Prostate gland (tissue), 2 donors: ENCODE results near the gene KAZN. TPM values are rescaled to one million over a fixed set of nuclear protein-coding genes. Genes with fewer than 3 reads are reported as not detected.
A peak's percentile ranks its signal among the peaks of the same experiment; 100 is the strongest.

Source experiments
- DNase-seq: peaks from one replicate; pipeline ENCODE4 v3.0.0-alpha.2; 2019; ENCODE audit warnings: low spot score
- H3K27ac ChIP-seq, 2 donors: fragments of 200-600 bp; sonication (generic); 2 replicates each; pipeline ENCODE4 v1.5.1; 2017 to 2019
- H3K27me3 ChIP-seq: fragments of 200-600 bp; sonication (generic); replicated peaks from 2 replicates; pipeline ENCODE4 v1.5.1; 2019; ENCODE audit not compliant: insufficient read depth
- H3K36me3 ChIP-seq, 2 donors: fragments of 200-600 bp; sonication (generic); 1 replicate in 1 of 2; 2 replicates in 1 of 2; pipeline versions ENCODE4 v1.5.1 to v1.8.1; 2017 to 2019
- H3K4me1 ChIP-seq: fragments of 200-600 bp; sonication (generic); replicated peaks from 2 replicates; pipeline ENCODE4 v1.5.1; 2019
- H3K4me3 ChIP-seq, 2 donors: fragments of 200-600 bp; sonication (generic); 2 replicates each; pipeline ENCODE4 v1.5.1; 2017 to 2019
- H3K9me3 ChIP-seq: fragments of 200-600 bp; sonication (generic); 2 replicates; pipeline ENCODE4 v1.5.1; 2017
- CTCF ChIP-seq, 4 experiments: fragments of 200-600 bp in 2 of 4; fragments of 450-650 bp in 2 of 4; sonication (generic) in 2 of 4; IDR thresholded peaks; 1 replicate in 3 of 4; 2 replicates in 1 of 4; pipeline ENCODE4 v1.5.1; 2016 to 2019; ENCODE audit warnings: antibody characterized with exemption in 4 of 4, mild to moderate bottlenecking in 2 of 4, moderate library complexity in 2 of 4
- POLR2A ChIP-seq: fragments of 450-650 bp; IDR thresholded peaks from one replicate; pipeline ENCODE4 v1.6.1; 2016; ENCODE audit warnings: antibody characterized with exemption, mild to moderate bottlenecking
- POLR2AphosphoS5 ChIP-seq: sonication (generic); formaldehyde crosslinking; IDR thresholded peaks from one replicate; pipeline ENCODE4 v1.6.1; 2017; ENCODE audit warnings: antibody characterized with exemption
- WGBS: methylation state at CpG from one replicate; pipeline ENCODE4 v1.1.5; 2018; 5-methylcytosine and 5-hydroxymethylcytosine counted together
- intact Hi-C: fragments of 100-400 bp; cut with DNase I; formaldehyde crosslinking; loops from one replicate; pipeline ENCODE4 v1.14.2; 2022
- total RNA-seq, 2 donors: library from RNA; depleted of rRNA; stranded (reverse); fragments of >200 nt; gene quantifications; one replicate each; pipeline ENCODE4 v1.1.0, GENCODE V29; 2016

The KAZN gene
- total RNA-seq, 2 donors from 2014 or later: 8.3 to 12.7 TPM

GRCh38 chr1:14926229-14926628 lies 327.7 kb downstream of the KAZN start:
- intact Hi-C loops: no loop called here
- TF ChIP-seq POLR2AphosphoS5 (no peak), CTCF (IDR thresholded peaks at IDR 0.05) (no peak), POLR2A (no peak)
- Histone ChIP-seq H3K9me3 (no peaks in the 10 kb centered on the region), H3K27ac (no peak overlapping the region), H3K36me3 (no peaks in the 10 kb centered on the region), H3K4me3 (no peak overlapping the region), H3K4me1 (peaks cover 3% of the 10 kb centered on the region), H3K27me3 (no peaks in the 10 kb centered on the region)
- WGBS: 74% methylated on average over 3 of the region's 3 CpGs
- DNase-seq: no peak

DNA sequence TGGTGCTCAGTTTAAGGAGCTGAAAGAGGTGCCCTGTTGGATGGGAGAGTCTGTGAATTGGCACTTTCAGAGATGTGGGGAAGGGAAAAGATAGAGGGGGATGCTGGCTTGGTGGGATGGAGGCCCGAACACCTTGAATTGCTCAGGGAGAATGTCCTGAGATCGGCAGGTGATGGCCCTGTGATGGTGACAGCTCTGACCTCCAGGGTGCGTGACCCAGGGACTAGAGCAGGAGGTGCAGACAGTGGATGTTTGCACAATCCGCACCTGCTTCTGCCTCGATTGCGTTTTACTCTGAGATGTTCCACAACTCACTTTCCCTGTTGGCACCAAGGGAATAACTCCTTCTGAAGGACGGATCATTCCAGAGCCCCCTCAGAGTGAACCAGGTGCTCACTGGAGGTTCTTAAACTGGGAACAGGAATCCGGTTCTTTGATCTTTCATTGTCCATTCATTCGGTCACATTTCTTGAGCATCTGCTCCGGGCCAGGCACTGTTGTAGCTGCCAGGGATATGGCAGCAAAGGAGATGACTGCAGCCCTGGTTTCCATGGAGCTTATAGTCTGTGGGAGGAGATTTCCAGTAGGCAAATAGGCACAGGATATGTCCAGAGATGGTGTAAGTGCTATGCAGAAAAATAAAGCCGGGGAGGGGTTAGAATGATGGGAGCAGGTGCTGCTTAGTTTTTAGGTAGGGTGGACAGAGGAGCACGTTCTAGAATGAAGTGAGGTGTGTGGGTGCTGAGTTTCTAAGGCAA lies 328.5 kb downstream of the KAZN start:
- intact Hi-C loops: no loop called here
- Histone ChIP-seq H3K27me3 (no peaks in the 10 kb centered on the region), H3K4me3 (no peak overlapping the region), H3K9me3 (no peaks in the 10 kb centered on the region), H3K27ac (no peak overlapping the region), H3K4me1 (peaks cover 3% of the 10 kb centered on the region), H3K36me3 (no peaks in the 10 kb centered on the region)
- no peak for TF ChIP-seq POLR2AphosphoS5
- TF ChIP-seq CTCF (IDR thresholded peaks at IDR 0.05): no peak
- TF ChIP-seq POLR2A: no peak
- 91% methylated on average over 12 of the region's 12 CpGs for WGBS
- no peak for DNase-seq

- intact Hi-C loops: no loop called here
- H3K27ac ChIP-seq: no peak overlapping the region
Observed at GRCh38 chr1:14928412-14928811, 329.9 kb downstream of the KAZN start.

GRCh38 chr1:14928886-14929546 lies 330.5 kb downstream of the KAZN start:
- intact Hi-C loops: no loop called here
- Histone ChIP-seq H3K36me3 (no peaks in the 10 kb centered on the region), H3K27ac (peak overlapping the region; percentile 32 to 57), H3K9me3 (no peaks in the 10 kb centered on the region), H3K4me3 (no peak overlapping the region), H3K27me3 (no peaks in the 10 kb centered on the region), H3K4me1 (peaks cover 3% of the 10 kb centered on the region)
- TF ChIP-seq CTCF (IDR thresholded peaks at IDR 0.05): no peak
- no peak for TF ChIP-seq POLR2A
- 89% methylated on average over 2 of the region's 2 CpGs for WGBS
- DNase-seq: no peak

More at GRCh38 chr1:14928412-14928811, 329.9 kb downstream of the KAZN start:
- DNase-seq: no peak
- Histone ChIP-seq H3K27me3 (no peaks in the 10 kb centered on the region), H3K4me1 (peaks cover 3% of the 10 kb centered on the region), H3K36me3 (no peaks in the 10 kb centered on the region), H3K9me3 (no peaks in the 10 kb centered on the region), H3K4me3 (no peak overlapping the region)
- TF ChIP-seq POLR2A (no peak), CTCF (IDR thresholded peaks at IDR 0.05) (no peak), POLR2AphosphoS5 (no peak)
- 86% methylated on average over 7 of the region's 7 CpGs for WGBS
